Testis (tissue), 2 donors: ENCODE data around the gene MROH2A.

ENCODE experiments used
- POLR2A ChIP-seq: fragments of 450-650 bp; IDR thresholded peaks from one replicate; pipeline ENCODE4 v1.6.1; 2017; ENCODE audit warnings: antibody characterized with exemption, mild to moderate bottlenecking, moderate library complexity
- TF ChIP-seq, protein P1 (sequence below), 3 experiments: fragments of 450-650 bp in 2 of 3; fragments of 200-600 bp in 1 of 3; sonication (generic) in 1 of 3; IDR thresholded peaks; one replicate each; pipeline ENCODE4 v1.5.1; 2016 to 2019; ENCODE audit warnings: antibody characterized with exemption in 3 of 3, mild to moderate bottlenecking in 2 of 3, moderate library complexity in 1 of 3

DNA sequence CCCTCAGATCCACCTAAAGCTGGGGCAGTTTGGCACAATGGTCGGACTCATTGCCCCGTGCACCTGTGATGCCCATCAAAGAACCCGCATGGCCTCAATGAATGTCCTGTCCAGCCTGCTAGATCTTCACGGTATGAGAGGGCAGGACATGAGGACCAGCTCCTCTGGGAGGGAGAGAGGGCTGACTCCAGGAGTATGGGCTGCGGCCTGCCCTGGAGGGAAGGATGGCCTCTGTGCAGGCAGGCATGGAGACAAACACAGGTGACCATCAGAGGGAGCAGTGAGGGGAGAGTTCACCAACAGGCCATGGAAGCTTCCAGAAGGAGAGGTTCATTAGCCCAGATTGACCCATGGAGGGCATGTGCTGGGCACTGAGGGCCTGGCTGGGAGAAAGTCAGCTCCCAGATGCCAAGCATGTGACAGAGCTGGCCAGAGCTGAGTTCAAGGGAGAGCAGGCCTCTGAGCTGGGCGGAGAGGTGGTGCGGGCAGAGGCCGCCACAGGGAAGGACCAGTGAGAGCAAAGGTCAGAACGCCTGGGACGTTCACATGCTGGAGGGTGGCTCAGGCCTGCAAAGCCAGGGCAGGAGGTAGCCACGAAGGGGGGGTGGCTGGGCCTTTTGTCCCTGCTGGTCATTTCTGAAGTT, 40.0 kb downstream of the MROH2A start:
- TF ChIP-seq, protein P1, sequence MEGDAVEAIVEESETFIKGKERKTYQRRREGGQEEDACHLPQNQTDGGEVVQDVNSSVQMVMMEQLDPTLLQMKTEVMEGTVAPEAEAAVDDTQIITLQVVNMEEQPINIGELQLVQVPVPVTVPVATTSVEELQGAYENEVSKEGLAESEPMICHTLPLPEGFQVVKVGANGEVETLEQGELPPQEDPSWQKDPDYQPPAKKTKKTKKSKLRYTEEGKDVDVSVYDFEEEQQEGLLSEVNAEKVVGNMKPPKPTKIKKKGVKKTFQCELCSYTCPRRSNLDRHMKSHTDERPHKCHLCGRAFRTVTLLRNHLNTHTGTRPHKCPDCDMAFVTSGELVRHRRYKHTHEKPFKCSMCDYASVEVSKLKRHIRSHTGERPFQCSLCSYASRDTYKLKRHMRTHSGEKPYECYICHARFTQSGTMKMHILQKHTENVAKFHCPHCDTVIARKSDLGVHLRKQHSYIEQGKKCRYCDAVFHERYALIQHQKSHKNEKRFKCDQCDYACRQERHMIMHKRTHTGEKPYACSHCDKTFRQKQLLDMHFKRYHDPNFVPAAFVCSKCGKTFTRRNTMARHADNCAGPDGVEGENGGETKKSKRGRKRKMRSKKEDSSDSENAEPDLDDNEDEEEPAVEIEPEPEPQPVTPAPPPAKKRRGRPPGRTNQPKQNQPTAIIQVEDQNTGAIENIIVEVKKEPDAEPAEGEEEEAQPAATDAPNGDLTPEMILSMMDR (IDR thresholded peaks at IDR 0.05) = no peak
- no peak for TF ChIP-seq POLR2A
